SK-N-SH (cell line): ENCODE results near the gene OTOG. TPM values are rescaled to one million over a fixed set of nuclear protein-coding genes. Genes with fewer than 3 reads are reported as not detected.

Source experiments
- CTCF ChIA-PET: fragments of 300-600, 350-600 bp; formaldehyde crosslinking; extraction: SDS; loops from one replicate; lab custom pipeline; 2021; lab: Yijun Ruan, JAX
- POLR2A ChIA-PET: fragments of 350-600 bp; sonication (Branson Sonifier 250); formaldehyde crosslinking; extraction: SDS; loops from one replicate; lab custom pipeline; 2020; ENCODE audit warnings: antibody characterized with exemption, inconsistent platforms; lab: Yijun Ruan, JAX
- DNase-seq: peaks from one replicate; pipeline ENCODE4 v3.0.0; 2012
- H2AFZ ChIP-seq: fragments of 200-600 bp; sonication (generic); 2 replicates; pipeline ENCODE4 v1.8.1; 2016; ENCODE audit warnings: antibody characterized with exemption, mild to moderate bottlenecking, low read depth
- H3F3A ChIP-seq: fragments of 200-600 bp; sonication (generic); replicated peaks from 2 replicates; pipeline ENCODE3; 2016; ENCODE audit warnings: antibody characterized with exemption, mild to moderate bottlenecking; ENCODE audit not compliant: insufficient read depth
- H3K27ac ChIP-seq, 2 experiments: fragments of 200-500 bp in 1 of 2; fragments of 200-600 bp in 1 of 2; sonication (Bioruptor generic) in 1 of 2; sonication (generic), shearing (Covaris generic) in 1 of 2; 2 replicates each; pipeline versions ENCODE4 v1.5.1 to v1.6.1; 2014 to 2016; ENCODE audit warnings: low read depth in 2 of 2, inconsistent platforms in 1 of 2, low read length in 1 of 2, mild to moderate bottlenecking in 1 of 2, mixed read lengths in 1 of 2
- H3K27me3 ChIP-seq: fragments of 200-600 bp; sonication (generic), shearing (Covaris generic); 2 replicates; pipeline ENCODE4 v1.6.1; 2016; ENCODE audit warnings: mixed run types; ENCODE audit not compliant: insufficient read depth
- H3K36me3 ChIP-seq, 2 experiments: fragments of 200-500 bp in 1 of 2; fragments of 200-600 bp in 1 of 2; sonication (Bioruptor generic) in 1 of 2; sonication (generic) in 1 of 2; replicated peaks in 1 of 2; 2 replicates each; pipeline versions ENCODE3 to v1.5.1; 2014 to 2016; ENCODE audit warnings: low read length in 1 of 2, mild to moderate bottlenecking in 1 of 2; ENCODE audit not compliant: insufficient read depth in 2 of 2, control insufficient read depth in 1 of 2
- H3K4me1 ChIP-seq, 2 experiments: fragments of 200-500 bp in 1 of 2; fragments of 200-600 bp in 1 of 2; sonication (Bioruptor generic) in 1 of 2; sonication (generic), shearing (Covaris generic) in 1 of 2; 2 replicates each; pipeline versions ENCODE4 v1.5.1 to v1.6.1; 2014 to 2016; ENCODE audit warnings: low read depth in 1 of 2, low read length in 1 of 2, mixed run types in 1 of 2; ENCODE audit not compliant: insufficient read depth in 2 of 2, control insufficient read depth in 1 of 2
- H3K4me2 ChIP-seq: fragments of 200-600 bp; sonication (generic), shearing (Covaris generic); 2 replicates; pipeline ENCODE4 v1.6.1; 2017; ENCODE audit warnings: mixed run types
- H3K4me3 ChIP-seq, 2 experiments: fragments of 200-500 bp in 1 of 2; fragments of 200-600 bp in 1 of 2; sonication (Bioruptor generic) in 1 of 2; sonication (generic), shearing (Covaris generic) in 1 of 2; 2 replicates each; pipeline versions ENCODE4 v1.5.1 to v1.8.1; 2014 to 2016; ENCODE audit warnings: low read depth in 2 of 2, inconsistent platforms in 1 of 2, low read length in 1 of 2, mild to moderate bottlenecking in 1 of 2, mixed read lengths in 1 of 2, moderate library complexity in 1 of 2
- H3K79me2 ChIP-seq: fragments of 200-600 bp; sonication (generic); 2 replicates; pipeline ENCODE4 v1.8.1; 2017; ENCODE audit warnings: mild to moderate bottlenecking; ENCODE audit not compliant: insufficient read depth
- H3K9ac ChIP-seq: fragments of 200-600 bp; sonication (generic); 2 replicates; pipeline ENCODE4 v1.6.1; 2017; ENCODE audit warnings: mixed run types
- H3K9me2 ChIP-seq: fragments of 200-600 bp; sonication (generic); 2 replicates; pipeline ENCODE4 v1.6.1; 2017; ENCODE audit warnings: mixed run types
- H3K9me3 ChIP-seq: fragments of 200-600 bp; sonication (generic); 2 replicates; pipeline ENCODE4 v1.6.1; 2017; ENCODE audit warnings: mixed run types, mild to moderate bottlenecking, moderate library complexity
- H4K20me1 ChIP-seq: fragments of 200-600 bp; sonication (generic); 2 replicates; pipeline ENCODE4 v1.6.1; 2017; ENCODE audit warnings: mild to moderate bottlenecking, mixed run types; ENCODE audit not compliant: insufficient read depth
- CHD2 ChIP-seq: fragments of 150-350 bp; IDR thresholded peaks from 2 replicates; pipeline ENCODE4 v1.6.1; 2018; ENCODE audit warnings: low read length; ENCODE audit not compliant: partially characterized antibody
- CTCF ChIP-seq: fragments of 200-600 bp; sonication (generic); IDR thresholded peaks from 2 replicates; pipeline ENCODE4 v1.6.1; 2017; ENCODE audit warnings: antibody characterized with exemption, mild to moderate bottlenecking, moderate library complexity
- FOSL2 ChIP-seq: IDR thresholded peaks from 2 replicates; pipeline ENCODE4 v1.4.0; 2012; ENCODE audit warnings: low read depth, mild to moderate bottlenecking, moderate library complexity, borderline replicate concordance
- GABPA ChIP-seq: IDR thresholded peaks from 2 replicates; pipeline ENCODE4 v1.4.0; 2012; ENCODE audit warnings: low read depth, mild to moderate bottlenecking
- GATA2 ChIP-seq: sonication (generic); formaldehyde crosslinking; IDR thresholded peaks from 2 replicates; pipeline ENCODE4 v1.5.0; 2020; ENCODE audit warnings: mild to moderate bottlenecking, missing genetic modification reagents
- IRF3 ChIP-seq: fragments of 150-350 bp; IDR thresholded peaks from 2 replicates; pipeline ENCODE4 v1.6.1; 2016; ENCODE audit warnings: mild to moderate bottlenecking, low read depth, low read length
- MXI1 ChIP-seq: IDR thresholded peaks from 2 replicates; pipeline ENCODE4 v1.6.1; 2012; ENCODE audit warnings: mild to moderate bottlenecking, low read depth, low read length, improper control_type of control experiment
- NFIC ChIP-seq: IDR thresholded peaks from 2 replicates; pipeline ENCODE4 v1.4.0; 2012; ENCODE audit warnings: borderline replicate concordance
- RFX5 ChIP-seq: IDR thresholded peaks from 2 replicates; pipeline ENCODE4 v1.6.1; 2012; ENCODE audit warnings: mild to moderate bottlenecking, improper control_type of control experiment, low read length
- RXRA ChIP-seq: IDR thresholded peaks from 2 replicates; pipeline ENCODE4 v1.4.0; 2012; ENCODE audit warnings: low read depth, mild to moderate bottlenecking, borderline replicate concordance
- TCF12 ChIP-seq: IDR thresholded peaks from 2 replicates; pipeline ENCODE4 v1.4.0; 2012
- USF1 ChIP-seq: IDR thresholded peaks from 2 replicates; pipeline ENCODE4 v1.4.0; 2012; ENCODE audit warnings: low read depth, borderline replicate concordance
- USF2 ChIP-seq: fragments of 150-350 bp; IDR thresholded peaks from 2 replicates; pipeline ENCODE4 v1.6.1; 2017; ENCODE audit warnings: antibody characterized with exemption, low read length, low read depth, borderline replicate concordance
- WGBS: methylation state at CpG from one replicate; pipeline ENCODE4 v1.1.6; 2017; ENCODE audit warnings: low lambda C conversion rate; 5-methylcytosine and 5-hydroxymethylcytosine counted together
- polyA plus RNA-seq, 3 experiments: library from polyadenylated mRNA; depleted of rRNA; stranded (reverse); fragments of >200 nt; gene quantifications; 2 replicates each; pipeline ENCODE4 v1.2.3, GENCODE V29; 2012
- TF ChIP-seq, protein P1 (sequence below): IDR thresholded peaks from 2 replicates; pipeline ENCODE4 v1.4.0; 2012; ENCODE audit warnings: low read depth
- TF ChIP-seq, protein P2 (sequence below): IDR thresholded peaks from 2 replicates; pipeline ENCODE4 v1.6.1; 2012; ENCODE audit warnings: mild to moderate bottlenecking, low read depth, low read length, moderate library complexity

The OTOG gene
- polyA plus RNA-seq, 1 of the 3 experiments (the other 2 are of a cell fraction), result not detected

DNA sequence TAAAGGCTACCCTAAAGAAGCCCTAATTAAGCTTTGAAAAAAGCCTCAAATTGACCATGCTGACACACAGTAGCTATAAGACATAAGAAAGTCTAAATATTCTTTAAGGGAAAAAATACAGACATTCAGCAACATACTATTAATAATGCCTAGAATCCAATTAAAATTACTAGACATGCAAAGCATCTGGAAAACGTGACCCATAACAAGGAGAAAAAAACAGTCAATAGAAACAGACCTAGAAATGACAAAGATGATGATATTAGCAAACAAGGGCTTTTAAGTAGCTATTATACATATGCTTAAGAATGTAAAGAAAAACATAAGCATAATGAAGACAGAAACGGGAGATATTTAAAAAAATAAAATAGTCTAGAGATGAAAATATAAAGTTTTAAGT lies 108.6 kb downstream of the OTOG start:
- TF ChIP-seq USF1, result no peak
- TF ChIP-seq TCF12, result no peak
- TF ChIP-seq USF2, result no peak
- TF ChIP-seq MXI1, result no peak
- no peak for TF ChIP-seq NFIC
- no peak for TF ChIP-seq FOSL2
- TF ChIP-seq CHD2, result no peak
- TF ChIP-seq GABPA, result no peak
- TF ChIP-seq RXRA, result no peak
- TF ChIP-seq CTCF, result no peak
- TF ChIP-seq RFX5, result no peak
- TF ChIP-seq GATA2, result no peak
- no peaks in the 10 kb centered on the region for H3K4me1 ChIP-seq
- no peaks in the 10 kb centered on the region for H3K79me2 ChIP-seq
- no peak overlapping the region for H3K4me3 ChIP-seq
- 1% methylated on average over 2 of the region's 2 CpGs for WGBS
- DNase-seq, result no peak
- POLR2A ChIA-PET, result no interaction called here
- no peak overlapping the region for H2AFZ ChIP-seq
- H3K9me2 ChIP-seq, result no peaks in the 10 kb centered on the region
- no peaks in the 10 kb centered on the region for H3K9me3 ChIP-seq
- H3K36me3 ChIP-seq, result no peaks in the 10 kb centered on the region
- CTCF ChIA-PET, result interaction anchor here (1.5 kb wide), 1 partner anchor 18 kb away, joined by 3 read pairs; no protein-coding TSS in a partner anchor
- no peaks in the 10 kb centered on the region for H3F3A ChIP-seq
- H3K9ac ChIP-seq, result no peak overlapping the region
- no peaks in the 10 kb centered on the region for H3K27me3 ChIP-seq
- no peak overlapping the region for H3K4me2 ChIP-seq
- no peak overlapping the region for H3K27ac ChIP-seq
- H4K20me1 ChIP-seq, result no peaks in the 10 kb centered on the region

DNA sequence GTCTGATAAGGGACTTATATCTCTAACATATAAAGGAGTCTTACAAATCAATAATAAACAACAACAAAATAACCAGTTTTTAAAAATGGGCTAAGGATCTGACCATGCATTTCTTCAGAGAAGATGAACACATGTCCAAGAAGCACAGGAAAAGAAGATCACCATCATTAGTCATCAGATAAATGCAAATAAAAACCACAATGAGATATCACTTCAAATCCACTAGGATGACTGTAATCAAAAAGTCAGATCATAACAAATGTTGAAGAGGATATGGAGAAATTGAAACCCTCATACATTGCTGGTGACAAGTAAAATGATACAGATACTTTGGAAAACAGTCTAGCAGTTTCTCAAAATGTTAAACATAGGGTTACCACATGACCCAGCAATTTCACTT lies 111.2 kb downstream of the OTOG start:
- H3K9me2 ChIP-seq, result no peaks in the 10 kb centered on the region
- H3K4me2 ChIP-seq, result no peak overlapping the region
- no peaks in the 10 kb centered on the region for H3K9me3 ChIP-seq
- no peaks in the 10 kb centered on the region for H3F3A ChIP-seq
- ChIA-PET POLR2A (no interaction called here), CTCF (interaction anchor here (0.8 kb wide), 1 partner anchor 73 kb away, joined by 3 read pairs; no protein-coding TSS in a partner anchor)
- H3K79me2 ChIP-seq, result no peaks in the 10 kb centered on the region
- no peak overlapping the region for H3K27ac ChIP-seq
- DNase-seq, result no peak
- no peaks in the 10 kb centered on the region for H3K4me1 ChIP-seq
- no peaks in the 10 kb centered on the region for H3K36me3 ChIP-seq
- H4K20me1 ChIP-seq, result no peaks in the 10 kb centered on the region
- H3K9ac ChIP-seq, result no peak overlapping the region
- no peak overlapping the region for H3K4me3 ChIP-seq
- H2AFZ ChIP-seq, result no peak overlapping the region
- TF ChIP-seq IRF3 (no peak), FOSL2 (no peak)
- TF ChIP-seq, protein P1, sequence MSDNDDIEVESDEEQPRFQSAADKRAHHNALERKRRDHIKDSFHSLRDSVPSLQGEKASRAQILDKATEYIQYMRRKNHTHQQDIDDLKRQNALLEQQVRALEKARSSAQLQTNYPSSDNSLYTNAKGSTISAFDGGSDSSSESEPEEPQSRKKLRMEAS, result no peak
- TF ChIP-seq, protein P2, sequence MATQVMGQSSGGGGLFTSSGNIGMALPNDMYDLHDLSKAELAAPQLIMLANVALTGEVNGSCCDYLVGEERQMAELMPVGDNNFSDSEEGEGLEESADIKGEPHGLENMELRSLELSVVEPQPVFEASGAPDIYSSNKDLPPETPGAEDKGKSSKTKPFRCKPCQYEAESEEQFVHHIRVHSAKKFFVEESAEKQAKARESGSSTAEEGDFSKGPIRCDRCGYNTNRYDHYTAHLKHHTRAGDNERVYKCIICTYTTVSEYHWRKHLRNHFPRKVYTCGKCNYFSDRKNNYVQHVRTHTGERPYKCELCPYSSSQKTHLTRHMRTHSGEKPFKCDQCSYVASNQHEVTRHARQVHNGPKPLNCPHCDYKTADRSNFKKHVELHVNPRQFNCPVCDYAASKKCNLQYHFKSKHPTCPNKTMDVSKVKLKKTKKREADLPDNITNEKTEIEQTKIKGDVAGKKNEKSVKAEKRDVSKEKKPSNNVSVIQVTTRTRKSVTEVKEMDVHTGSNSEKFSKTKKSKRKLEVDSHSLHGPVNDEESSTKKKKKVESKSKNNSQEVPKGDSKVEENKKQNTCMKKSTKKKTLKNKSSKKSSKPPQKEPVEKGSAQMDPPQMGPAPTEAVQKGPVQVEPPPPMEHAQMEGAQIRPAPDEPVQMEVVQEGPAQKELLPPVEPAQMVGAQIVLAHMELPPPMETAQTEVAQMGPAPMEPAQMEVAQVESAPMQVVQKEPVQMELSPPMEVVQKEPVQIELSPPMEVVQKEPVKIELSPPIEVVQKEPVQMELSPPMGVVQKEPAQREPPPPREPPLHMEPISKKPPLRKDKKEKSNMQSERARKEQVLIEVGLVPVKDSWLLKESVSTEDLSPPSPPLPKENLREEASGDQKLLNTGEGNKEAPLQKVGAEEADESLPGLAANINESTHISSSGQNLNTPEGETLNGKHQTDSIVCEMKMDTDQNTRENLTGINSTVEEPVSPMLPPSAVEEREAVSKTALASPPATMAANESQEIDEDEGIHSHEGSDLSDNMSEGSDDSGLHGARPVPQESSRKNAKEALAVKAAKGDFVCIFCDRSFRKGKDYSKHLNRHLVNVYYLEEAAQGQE, result no peak
- TF ChIP-seq, all 33 proteins: peak for 0
- no peaks in the 10 kb centered on the region for H3K27me3 ChIP-seq
